Dendritic cell treated with granulocyte-macrophage colony-stimulating factor and Interleukin-4, amounts not matched to agents 40 ng/mL and 50 ng/mL, for 4 days (primary cell): Measurements from ENCODE around the gene FILIP1.

Experiments
- H3K27ac Mint-ChIP-seq: one replicate; pipeline ENCODE4 v1.8.0; 2022; ENCODE audit warnings: mild to moderate bottlenecking, mixed read lengths
- H3K27me3 Mint-ChIP-seq: one replicate; pipeline ENCODE4 v1.8.0; 2022; ENCODE audit warnings: mild to moderate bottlenecking, mixed read lengths
- H3K36me3 Mint-ChIP-seq: one replicate; pipeline ENCODE4 v1.8.0; 2022; ENCODE audit warnings: low read depth, mixed read lengths
- H3K4me1 Mint-ChIP-seq: one replicate; pipeline ENCODE4 v1.8.0; 2022; ENCODE audit warnings: low read depth, mixed read lengths
- H3K4me3 Mint-ChIP-seq: one replicate; pipeline ENCODE4 v1.8.0; 2022; ENCODE audit warnings: mild to moderate bottlenecking, moderate library complexity, mixed read lengths
- H3K9me3 Mint-ChIP-seq: one replicate; pipeline ENCODE4 v1.8.0; 2022; ENCODE audit warnings: mixed read lengths
- intact Hi-C: fragments of 100-400 bp; cut with micrococcal nuclease; formaldehyde crosslinking; loops from one replicate; pipeline ENCODE4 v1.15.0; 2022

Gene FILIP1

DNA sequence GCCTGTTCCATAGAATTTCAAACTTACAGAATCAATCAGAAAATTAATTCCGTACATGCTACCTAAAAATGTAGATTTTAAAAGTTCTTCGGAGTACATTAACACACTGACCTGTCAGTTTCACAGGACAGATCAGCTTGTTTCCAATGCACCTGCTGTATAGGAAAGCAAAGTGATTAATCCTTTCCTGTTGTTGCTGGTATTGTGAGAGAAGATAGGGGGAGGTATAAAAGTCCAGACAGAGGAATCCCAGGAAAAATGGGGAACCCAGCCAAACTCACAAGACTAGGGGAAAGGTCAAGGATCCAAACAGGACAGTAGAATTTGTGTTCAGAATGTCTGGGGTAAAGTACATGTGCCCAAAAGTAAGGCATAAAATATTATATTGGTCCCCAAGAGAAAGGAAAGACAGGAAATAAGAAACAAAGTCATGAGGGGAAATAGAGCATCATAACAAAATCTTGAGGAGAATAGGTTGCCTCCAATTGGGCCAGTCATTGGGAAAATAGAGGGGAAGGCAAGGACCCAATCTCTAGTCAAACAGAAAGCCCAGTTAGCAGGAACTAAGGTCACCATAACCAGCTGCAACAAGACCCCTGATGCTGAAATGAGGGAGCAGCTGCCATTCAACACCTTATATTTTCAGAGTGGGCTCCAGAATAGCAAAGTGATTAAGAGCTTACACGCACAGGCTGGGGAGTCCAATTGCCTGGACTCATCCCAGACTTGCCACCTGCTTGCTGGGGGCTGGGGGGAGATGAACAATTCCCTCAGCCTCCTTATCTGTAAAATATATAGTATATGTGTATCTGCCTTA, 10.3 kb downstream of the FILIP1 start:
- H3K27ac Mint-ChIP-seq = no peak overlapping the region
- no peak overlapping the region for H3K4me3 Mint-ChIP-seq
- no peaks in the 10 kb centered on the region for H3K36me3 Mint-ChIP-seq
- H3K9me3 Mint-ChIP-seq = no peaks in the 10 kb centered on the region
- intact Hi-C loops = no loop called here
- no peaks in the 10 kb centered on the region for H3K4me1 Mint-ChIP-seq
- H3K27me3 Mint-ChIP-seq = no peaks in the 10 kb centered on the region

DNA sequence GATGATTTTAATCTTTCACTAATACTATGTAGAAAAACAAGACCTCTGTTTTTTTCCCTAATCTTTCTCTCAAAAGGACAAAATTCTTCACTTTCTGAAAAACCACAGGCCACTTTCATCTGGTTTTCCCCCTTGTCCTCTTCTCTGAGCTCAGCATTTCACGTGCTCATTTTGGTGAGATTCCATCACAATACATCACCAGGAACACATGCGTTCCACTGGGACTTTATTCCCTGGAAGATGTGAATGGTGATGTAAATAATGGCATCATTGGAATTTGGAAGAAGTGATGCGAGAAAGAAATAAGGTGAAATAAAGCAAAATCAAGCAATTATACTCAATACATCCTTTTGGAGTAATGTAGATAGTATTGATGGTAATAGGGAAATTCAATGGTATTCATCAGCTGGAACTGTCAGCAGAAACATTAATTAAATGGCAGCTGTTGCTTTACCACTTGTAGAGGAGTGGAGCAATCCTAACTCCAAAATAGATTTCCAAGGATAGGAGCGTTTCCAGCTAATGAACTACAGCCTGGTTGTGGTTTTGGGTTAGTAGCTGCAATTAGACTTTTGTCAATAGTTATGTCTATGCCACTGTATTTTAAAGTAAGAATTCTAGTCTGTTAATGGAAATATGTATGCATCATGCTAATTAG, 11.5 kb downstream of the FILIP1 start:
- no peaks in the 10 kb centered on the region for H3K4me1 Mint-ChIP-seq
- no peak overlapping the region for H3K27ac Mint-ChIP-seq
- no peaks in the 10 kb centered on the region for H3K27me3 Mint-ChIP-seq
- H3K36me3 Mint-ChIP-seq = no peaks in the 10 kb centered on the region
- no peaks in the 10 kb centered on the region for H3K9me3 Mint-ChIP-seq
- intact Hi-C loops = no loop called here
- H3K4me3 Mint-ChIP-seq = no peak overlapping the region

DNA sequence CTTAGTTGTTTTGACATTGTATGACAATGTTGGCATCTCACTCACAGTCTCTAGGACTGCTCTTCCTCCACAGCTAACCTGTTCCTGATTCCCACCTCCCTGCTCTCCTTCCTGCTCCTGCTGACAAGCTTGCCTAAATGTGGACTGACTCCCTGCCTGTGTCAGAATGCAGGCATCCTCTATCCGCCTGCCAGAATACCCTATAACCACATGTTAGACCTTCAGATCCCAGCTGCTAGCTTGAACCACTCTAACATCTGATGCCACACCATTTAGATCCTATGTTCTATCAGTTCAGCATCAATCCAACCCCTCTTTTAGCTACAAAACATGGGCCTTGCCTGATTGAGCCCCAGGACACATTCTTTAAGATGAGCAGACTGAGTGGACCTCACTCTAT, 12.2 kb downstream of the FILIP1 start:
- no peaks in the 10 kb centered on the region for H3K36me3 Mint-ChIP-seq
- no peaks in the 10 kb centered on the region for H3K27me3 Mint-ChIP-seq
- no peaks in the 10 kb centered on the region for H3K9me3 Mint-ChIP-seq
- no peaks in the 10 kb centered on the region for H3K4me1 Mint-ChIP-seq
- intact Hi-C loops = no loop called here
- no peak overlapping the region for H3K27ac Mint-ChIP-seq
- no peak overlapping the region for H3K4me3 Mint-ChIP-seq

DNA sequence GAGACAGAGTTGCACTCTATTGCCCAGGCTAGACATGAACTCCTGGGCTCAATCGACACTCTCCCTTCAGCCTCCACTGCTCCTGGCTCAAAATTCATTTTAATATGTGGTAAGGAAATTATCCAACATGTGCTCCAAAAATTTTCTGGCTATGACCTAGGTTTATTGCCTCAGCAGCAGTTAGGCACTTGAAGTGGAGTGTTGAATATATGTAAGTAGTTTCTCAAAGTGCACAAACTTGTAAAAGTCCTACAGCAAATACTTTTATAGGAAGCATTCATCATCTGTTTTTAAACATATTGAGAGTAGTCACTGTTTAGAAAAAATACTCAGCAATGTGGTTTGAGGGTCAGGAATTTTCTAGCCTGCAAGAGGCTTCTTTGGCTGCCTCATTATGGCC, 13.2 kb downstream of the FILIP1 start:
- no peak overlapping the region for H3K27ac Mint-ChIP-seq
- intact Hi-C loops = no loop called here
- H3K4me3 Mint-ChIP-seq = no peak overlapping the region
- no peaks in the 10 kb centered on the region for H3K4me1 Mint-ChIP-seq
- H3K9me3 Mint-ChIP-seq = no peaks in the 10 kb centered on the region
- no peaks in the 10 kb centered on the region for H3K36me3 Mint-ChIP-seq
- H3K27me3 Mint-ChIP-seq = no peaks in the 10 kb centered on the region

- Mint-ChIP-seq H3K9me3 (no peaks in the 10 kb centered on the region), H3K27me3 (no peaks in the 10 kb centered on the region), H3K4me1 (no peaks in the 10 kb centered on the region), H3K27ac (no peak overlapping the region), H3K36me3 (no peaks in the 10 kb centered on the region), H3K4me3 (no peak overlapping the region)
- intact Hi-C loops = no loop called here
Observed at GRCh38 chr6:75479712-75480111, 13.9 kb downstream of the FILIP1 start.

DNA sequence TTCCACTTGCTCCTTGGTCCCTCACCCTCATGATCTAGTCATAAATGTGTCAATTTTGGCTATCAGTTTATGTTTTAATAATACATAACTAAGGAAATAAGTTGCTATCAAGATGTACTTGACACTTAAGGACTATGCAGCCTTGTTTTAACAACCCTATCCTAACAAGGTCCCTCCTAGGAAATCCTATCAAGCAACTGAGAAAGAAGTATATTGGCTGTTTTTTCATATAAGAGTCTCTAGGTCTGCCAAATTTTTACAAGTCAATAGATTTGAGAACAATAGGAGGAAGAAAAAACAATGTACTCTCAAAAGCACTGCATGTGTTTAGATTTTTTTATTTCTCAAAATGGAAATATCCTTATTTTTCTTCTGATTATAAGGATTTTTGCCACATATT, 14.7 kb downstream of the FILIP1 start:
- Mint-ChIP-seq H3K4me1 (no peaks in the 10 kb centered on the region), H3K9me3 (no peaks in the 10 kb centered on the region), H3K27me3 (no peaks in the 10 kb centered on the region), H3K27ac (no peak overlapping the region), H3K36me3 (no peaks in the 10 kb centered on the region), H3K4me3 (no peak overlapping the region)
- intact Hi-C loops = no loop called here

DNA sequence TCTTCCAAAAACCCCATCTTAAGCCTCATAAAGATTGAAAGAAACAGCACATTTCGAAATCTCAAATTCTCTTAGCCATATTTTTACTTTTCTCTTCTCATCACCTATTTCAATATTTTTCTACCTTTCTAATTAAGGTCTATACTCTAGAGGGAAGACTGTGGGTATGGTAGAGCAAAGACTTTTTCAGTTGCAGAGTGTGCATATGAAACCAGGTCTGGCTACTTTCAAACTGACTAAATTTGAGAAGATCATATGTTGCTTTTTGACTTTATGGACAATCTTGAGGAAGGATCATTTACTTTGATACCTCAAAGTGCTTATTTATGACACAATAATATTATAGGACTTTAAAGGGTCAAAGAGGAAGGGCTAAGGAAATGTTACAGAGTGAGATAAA, 20.7 kb downstream of the FILIP1 start:
- Mint-ChIP-seq H3K9me3 (no peaks in the 10 kb centered on the region), H3K36me3 (no peaks in the 10 kb centered on the region), H3K4me3 (no peak overlapping the region), H3K27ac (no peak overlapping the region), H3K4me1 (no peaks in the 10 kb centered on the region), H3K27me3 (no peaks in the 10 kb centered on the region)
- intact Hi-C loops = no loop called here

GRCh38 chr6:75467966-75468365, 25.6 kb downstream of the FILIP1 start:
- no peaks in the 10 kb centered on the region for H3K9me3 Mint-ChIP-seq
- intact Hi-C loops = no loop called here
- H3K4me3 Mint-ChIP-seq = no peak overlapping the region
- H3K36me3 Mint-ChIP-seq = no peaks in the 10 kb centered on the region
- no peaks in the 10 kb centered on the region for H3K4me1 Mint-ChIP-seq
- no peak overlapping the region for H3K27ac Mint-ChIP-seq
- no peaks in the 10 kb centered on the region for H3K27me3 Mint-ChIP-seq

DNA sequence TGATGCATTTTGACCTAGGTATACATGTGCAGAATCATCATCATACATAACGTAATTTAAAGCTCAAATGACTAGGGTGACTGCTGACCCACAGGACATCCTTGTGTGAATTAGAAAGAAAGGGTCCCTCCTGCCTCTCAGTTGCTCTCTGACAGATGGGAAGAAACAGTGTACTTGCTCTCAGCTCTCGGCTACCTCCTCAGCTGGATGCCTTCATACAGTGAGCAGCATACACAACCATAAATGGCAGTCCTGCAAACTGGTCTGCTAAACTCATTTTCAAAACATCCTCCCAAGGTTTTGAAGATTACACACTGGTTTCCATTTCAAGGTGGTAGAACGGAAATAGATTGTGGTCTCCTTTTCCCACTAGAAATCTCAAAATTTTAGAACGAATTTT, 26.3 kb downstream of the FILIP1 start:
- H3K9me3 Mint-ChIP-seq = no peaks in the 10 kb centered on the region
- H3K36me3 Mint-ChIP-seq = no peaks in the 10 kb centered on the region
- H3K27ac Mint-ChIP-seq = no peak overlapping the region
- H3K4me3 Mint-ChIP-seq = no peak overlapping the region
- no peaks in the 10 kb centered on the region for H3K4me1 Mint-ChIP-seq
- peaks cover 1% of the 10 kb centered on the region for H3K27me3 Mint-ChIP-seq
- intact Hi-C loops = no loop called here

DNA sequence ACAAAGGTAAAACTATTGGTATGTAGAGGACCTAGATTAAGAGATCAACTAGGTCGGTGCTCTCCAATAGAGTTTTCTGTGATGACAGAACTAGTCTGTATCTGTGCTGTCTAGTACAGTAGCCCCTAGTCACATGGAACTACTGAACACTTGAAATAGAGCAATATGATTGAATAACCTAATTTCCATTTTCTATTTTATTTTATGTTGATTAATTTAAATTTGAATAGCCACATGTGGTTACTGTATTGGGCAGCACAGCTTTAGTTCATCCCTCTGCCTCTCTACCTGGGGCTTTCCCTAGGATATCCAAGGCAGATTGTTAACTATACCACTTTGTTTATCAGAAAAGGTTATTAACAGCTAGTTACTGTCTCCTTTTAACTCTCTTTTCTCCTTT, 27.0 kb downstream of the FILIP1 start:
- H3K27ac Mint-ChIP-seq = no peak overlapping the region
- peaks cover 1% of the 10 kb centered on the region for H3K27me3 Mint-ChIP-seq
- no peaks in the 10 kb centered on the region for H3K9me3 Mint-ChIP-seq
- H3K4me1 Mint-ChIP-seq = no peaks in the 10 kb centered on the region
- H3K36me3 Mint-ChIP-seq = no peaks in the 10 kb centered on the region
- intact Hi-C loops = no loop called here
- no peak overlapping the region for H3K4me3 Mint-ChIP-seq

- H3K27ac Mint-ChIP-seq = no peak overlapping the region
- peaks cover 1% of the 10 kb centered on the region for H3K27me3 Mint-ChIP-seq
Observed at GRCh38 chr6:75463908-75464307, 29.7 kb downstream of the FILIP1 start.

DNA sequence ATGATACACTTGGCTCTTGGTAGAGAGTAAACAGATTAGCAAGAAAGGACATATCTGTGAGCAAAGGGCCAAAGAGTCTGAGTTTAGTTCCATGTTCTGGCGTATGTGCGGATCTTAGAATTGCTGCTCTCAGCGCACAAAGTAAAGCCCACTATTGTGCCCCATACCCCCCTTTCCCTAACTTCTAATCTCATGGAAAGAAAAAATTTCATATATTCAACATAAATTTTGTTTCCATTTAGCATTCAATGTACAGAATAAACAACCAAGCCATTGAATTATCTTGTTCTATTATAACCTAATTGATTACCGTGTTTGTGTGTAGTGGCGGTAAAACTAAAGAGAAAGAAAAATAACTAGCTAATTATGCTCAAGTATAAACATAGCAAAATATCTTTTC, 30.5 kb downstream of the FILIP1 start:
- H3K9me3 Mint-ChIP-seq = no peaks in the 10 kb centered on the region
- intact Hi-C loops = no loop called here
- H3K4me3 Mint-ChIP-seq = no peak overlapping the region
- no peaks in the 10 kb centered on the region for H3K36me3 Mint-ChIP-seq
- no peaks in the 10 kb centered on the region for H3K4me1 Mint-ChIP-seq
- H3K27ac Mint-ChIP-seq = no peak overlapping the region
- peaks cover 1% of the 10 kb centered on the region for H3K27me3 Mint-ChIP-seq

More at GRCh38 chr6:75463908-75464307, 29.7 kb downstream of the FILIP1 start:
- Mint-ChIP-seq H3K9me3 (no peaks in the 10 kb centered on the region), H3K4me3 (no peak overlapping the region), H3K4me1 (no peaks in the 10 kb centered on the region), H3K36me3 (no peaks in the 10 kb centered on the region)
- intact Hi-C loops = no loop called here

DNA sequence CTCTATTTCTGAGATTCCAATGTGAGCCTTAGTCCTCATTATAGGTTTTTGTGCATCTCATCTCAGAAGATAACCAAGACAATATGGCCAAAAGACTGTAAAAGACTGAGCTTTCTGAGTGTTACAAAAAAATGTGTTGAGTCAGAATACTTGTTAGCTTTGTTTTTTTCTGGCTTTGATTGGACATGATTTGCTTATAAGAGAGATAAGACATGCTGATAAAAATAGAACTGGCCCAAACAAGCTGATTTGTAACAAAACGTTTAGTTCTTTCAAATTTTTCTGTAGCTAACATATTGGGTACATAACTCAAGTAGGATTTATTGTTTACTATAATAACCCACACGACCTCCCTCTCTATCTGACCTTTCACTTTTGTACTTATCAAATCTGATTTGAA, 32.9 kb downstream of the FILIP1 start:
- Mint-ChIP-seq H3K36me3 (no peaks in the 10 kb centered on the region), H3K27me3 (peaks cover 1% of the 10 kb centered on the region), H3K27ac (no peak overlapping the region), H3K4me3 (no peak overlapping the region), H3K9me3 (no peaks in the 10 kb centered on the region), H3K4me1 (no peaks in the 10 kb centered on the region)
- intact Hi-C loops = no loop called here

- H3K27me3 Mint-ChIP-seq = peaks cover 1% of the 10 kb centered on the region
- no peak overlapping the region for H3K4me3 Mint-ChIP-seq
- H3K36me3 Mint-ChIP-seq = no peaks in the 10 kb centered on the region
- intact Hi-C loops = no loop called here
- H3K27ac Mint-ChIP-seq = no peak overlapping the region
- no peaks in the 10 kb centered on the region for H3K9me3 Mint-ChIP-seq
- H3K4me1 Mint-ChIP-seq = no peaks in the 10 kb centered on the region
Observed at GRCh38 chr6:75458895-75459294, 34.7 kb downstream of the FILIP1 start.

DNA sequence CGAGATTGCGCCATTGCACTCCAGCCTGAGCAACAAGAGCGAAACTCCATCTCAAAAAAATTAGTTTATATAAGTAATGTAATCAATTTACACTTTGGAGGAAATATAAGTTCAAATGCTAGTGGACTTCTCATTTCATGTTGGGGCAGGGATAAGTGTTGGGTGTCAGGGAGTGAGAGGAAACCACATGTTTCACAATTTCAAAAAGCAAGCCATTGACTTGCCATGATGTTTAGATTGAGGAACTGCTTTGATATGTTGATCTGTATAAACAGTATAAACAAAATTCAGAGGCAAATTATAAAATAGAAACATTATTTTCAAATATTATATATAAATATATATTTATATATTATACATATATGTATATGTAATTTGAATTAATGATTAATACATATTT, 42.7 kb downstream of the FILIP1 start:
- Mint-ChIP-seq H3K27me3 (no peaks in the 10 kb centered on the region), H3K9me3 (no peaks in the 10 kb centered on the region), H3K36me3 (no peaks in the 10 kb centered on the region), H3K27ac (no peak overlapping the region), H3K4me3 (no peak overlapping the region), H3K4me1 (no peaks in the 10 kb centered on the region)
- intact Hi-C loops = no loop called here
